NCI-H1417 (cell line): ENCODE results near the gene GNPNAT1.
"Not testable (repeated sequence)": the region's sequence is repeated elsewhere in the genome, so short reads cannot be mapped to it uniquely, and the experiment has no call there.

Experiments
- DNase-seq, 3 experiments: peaks; one replicate each; lab custom pipeline; 2025; lab: John Stamatoyannopoulos, UW

The GNPNAT1 gene

GRCh38 chr14:52729585-52729924 lies 61.9 kb downstream of the GNPNAT1 start:
- no peak for DNase-seq

DNA sequence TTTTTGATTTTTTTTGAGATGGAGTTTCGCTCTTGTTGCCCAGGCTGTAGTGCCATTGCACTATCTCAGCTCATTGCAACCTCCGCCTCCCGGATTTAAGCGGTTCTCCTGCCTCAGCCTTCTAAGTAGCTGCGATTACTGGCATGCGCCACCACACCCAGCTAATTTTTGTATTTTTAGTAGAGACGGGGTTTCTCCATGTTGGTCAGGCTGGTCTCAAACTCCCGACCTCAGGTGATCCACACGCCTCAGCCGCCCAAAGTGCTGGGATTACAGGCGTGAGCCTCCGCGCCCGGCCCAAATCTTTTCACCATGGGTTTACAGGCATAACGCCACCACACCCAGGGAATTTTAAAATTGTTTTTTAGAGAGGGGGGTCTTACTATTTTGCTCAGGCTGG lies 62.4 kb downstream of the GNPNAT1 start:
- DNase-seq: not testable (repeated sequence)

- not testable (repeated sequence) for DNase-seq
Observed at GRCh38 chr14:52727509-52727908, 63.9 kb downstream of the GNPNAT1 start.
